NCI-H1092 (cell line): ENCODE data around the gene AFAP1.
A peak's percentile ranks its signal among the peaks of the same experiment; 100 is the strongest.

Source experiments
- DNase-seq: peaks from one replicate; lab custom pipeline; 2025; lab: John Stamatoyannopoulos, UW

The AFAP1 gene

GRCh38 chr4:7802093-7802726, 137.5 kb downstream of the AFAP1 start:
- peak; percentile 48 for DNase-seq

DNA sequence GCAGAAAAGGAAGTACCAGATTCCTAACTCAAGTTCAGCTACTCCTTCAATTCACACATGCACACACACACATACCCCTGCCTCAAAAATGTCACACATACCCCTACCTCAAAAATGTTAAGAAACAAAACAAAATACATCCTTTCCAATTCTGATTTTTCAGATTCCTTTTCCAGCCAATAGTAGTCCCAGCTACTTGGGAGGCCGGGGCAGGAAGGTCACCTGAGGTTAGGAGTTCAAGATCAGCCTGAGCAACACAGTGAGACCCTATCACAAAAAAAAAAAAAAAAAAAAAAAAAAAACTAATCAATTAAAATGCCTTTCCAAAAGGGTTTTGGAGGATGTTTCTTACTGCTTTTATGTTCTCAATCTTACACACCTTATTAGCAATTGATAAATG, 138.0 kb downstream of the AFAP1 start:
- DNase-seq = no peak

DNA sequence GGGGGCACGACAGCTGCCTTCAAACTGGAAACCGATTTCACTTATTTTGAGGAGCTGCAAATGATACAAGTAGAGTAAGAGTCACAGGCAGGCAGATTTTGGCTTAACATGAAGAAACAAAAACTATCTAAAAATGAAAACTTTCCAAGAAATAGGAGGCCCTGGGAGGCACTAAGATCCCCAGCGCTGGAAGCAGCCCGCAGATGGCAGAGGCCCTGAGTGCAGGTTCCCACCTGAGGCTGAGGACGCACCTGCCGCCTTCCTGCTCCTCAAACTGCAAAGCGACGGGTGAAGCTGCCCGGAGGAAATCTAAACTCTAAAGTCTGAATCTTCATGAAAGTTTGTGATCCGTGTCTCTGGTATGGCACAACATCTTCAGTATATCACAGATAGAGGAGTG, 138.7 kb downstream of the AFAP1 start:
- no peak for DNase-seq

GRCh38 chr4:7800410-7800809, 139.3 kb downstream of the AFAP1 start:
- no peak for DNase-seq

GRCh38 chr4:7799736-7800135, 139.9 kb downstream of the AFAP1 start:
- no peak for DNase-seq

- no peak for DNase-seq
These were observed 140.4 kb downstream of the AFAP1 start for GRCh38 chr4:7799306-7799705.

- DNase-seq = no peak
These were observed 141.3 kb downstream of the AFAP1 start for GRCh38 chr4:7798178-7798995.

DNA sequence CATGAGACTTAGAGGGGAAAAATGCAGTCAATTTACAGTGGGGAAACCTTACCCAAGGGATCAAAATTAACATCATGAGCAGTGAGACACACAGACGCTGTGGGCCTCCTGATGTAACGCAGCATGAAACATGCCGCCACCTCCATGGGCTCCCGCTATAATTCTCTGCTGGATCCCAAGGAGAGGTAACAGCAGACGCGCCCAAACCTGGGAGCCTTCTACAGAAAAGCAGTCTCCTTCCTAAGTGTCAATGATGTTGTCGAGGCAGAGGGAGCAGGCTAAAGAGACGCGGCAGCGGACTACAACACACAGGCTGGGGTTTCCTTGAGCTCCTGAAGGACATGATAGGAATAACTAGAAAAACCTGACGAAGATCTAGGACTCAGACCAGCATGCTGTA, 142.3 kb downstream of the AFAP1 start:
- DNase-seq = no peak

GRCh38 chr4:7795983-7796382, 143.7 kb downstream of the AFAP1 start:
- no peak for DNase-seq

DNA sequence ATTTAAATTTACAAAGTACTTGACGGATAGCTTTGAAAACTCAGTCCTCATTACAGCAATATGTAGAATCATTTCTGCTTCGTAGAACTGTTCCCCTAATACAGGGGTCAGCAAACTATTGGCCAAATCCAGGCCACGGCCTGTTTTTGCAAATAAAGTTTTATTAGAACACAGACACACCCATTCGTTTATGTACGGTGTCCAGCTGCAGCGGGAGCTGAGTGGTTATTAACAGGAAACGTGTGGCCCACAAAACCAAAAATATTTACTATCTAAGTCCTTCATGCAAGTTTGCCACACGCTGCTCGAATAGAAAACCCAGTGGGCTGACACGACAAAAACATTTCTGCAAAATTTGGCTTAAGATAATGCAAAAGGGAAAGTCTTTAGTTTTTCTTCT, 146.5 kb downstream of the AFAP1 start:
- DNase-seq = no peak

DNA sequence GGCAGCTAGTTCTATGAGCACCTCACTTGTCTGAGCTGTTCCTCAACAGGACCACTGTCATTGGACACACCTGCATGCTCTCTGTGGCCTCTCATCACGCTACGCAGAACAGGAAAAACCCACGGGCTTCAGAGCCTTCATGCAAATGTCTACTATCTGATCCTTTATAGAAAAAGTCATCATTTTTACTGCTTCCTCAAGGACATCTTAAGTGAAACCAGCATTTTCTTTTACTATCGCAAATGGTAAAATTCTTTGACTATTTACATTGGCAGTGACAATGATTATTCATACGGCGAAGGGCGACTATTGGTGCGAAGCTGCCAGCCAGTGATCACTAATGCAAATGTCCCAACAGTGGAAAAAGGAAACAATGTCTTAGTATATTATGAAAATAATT, 147.0 kb downstream of the AFAP1 start:
- no peak for DNase-seq

DNA sequence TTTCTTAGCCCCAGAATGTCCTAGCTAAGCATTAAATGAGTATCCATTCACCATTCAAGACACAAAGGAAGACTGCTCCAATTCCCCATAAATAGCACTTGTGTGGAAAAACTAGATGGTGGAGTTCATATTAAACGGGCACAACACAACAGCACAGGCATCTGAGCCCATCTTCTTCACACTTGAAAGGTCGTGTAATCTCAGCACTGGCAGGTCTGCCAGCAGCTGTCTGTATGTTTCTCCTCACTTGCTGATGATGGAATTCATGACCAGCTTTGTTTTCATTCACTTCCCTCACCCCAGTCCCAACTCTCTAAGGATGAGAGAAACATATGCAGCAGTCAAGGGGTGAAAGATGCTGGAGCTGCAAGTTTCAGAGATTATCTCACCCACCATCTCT, 148.7 kb downstream of the AFAP1 start:
- no peak for DNase-seq

DNA sequence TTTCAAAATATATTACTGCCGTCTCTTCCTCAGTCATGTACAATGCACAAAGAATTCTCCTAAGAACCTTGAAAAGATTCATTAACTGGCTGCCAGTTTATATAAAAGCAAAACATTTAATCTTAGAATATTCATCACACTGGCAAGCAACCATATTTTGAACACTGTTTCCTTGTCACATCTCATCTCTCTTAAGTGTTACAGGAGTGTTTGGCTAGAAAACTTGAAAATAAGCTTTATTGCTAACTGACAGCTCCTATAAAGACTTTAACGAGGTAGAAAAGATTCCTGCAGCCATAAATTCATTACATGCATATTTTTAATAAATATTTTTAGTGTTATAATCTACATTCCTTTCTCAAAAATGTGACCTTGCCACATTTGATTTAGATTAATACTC, 149.6 kb downstream of the AFAP1 start:
- no peak for DNase-seq

DNA sequence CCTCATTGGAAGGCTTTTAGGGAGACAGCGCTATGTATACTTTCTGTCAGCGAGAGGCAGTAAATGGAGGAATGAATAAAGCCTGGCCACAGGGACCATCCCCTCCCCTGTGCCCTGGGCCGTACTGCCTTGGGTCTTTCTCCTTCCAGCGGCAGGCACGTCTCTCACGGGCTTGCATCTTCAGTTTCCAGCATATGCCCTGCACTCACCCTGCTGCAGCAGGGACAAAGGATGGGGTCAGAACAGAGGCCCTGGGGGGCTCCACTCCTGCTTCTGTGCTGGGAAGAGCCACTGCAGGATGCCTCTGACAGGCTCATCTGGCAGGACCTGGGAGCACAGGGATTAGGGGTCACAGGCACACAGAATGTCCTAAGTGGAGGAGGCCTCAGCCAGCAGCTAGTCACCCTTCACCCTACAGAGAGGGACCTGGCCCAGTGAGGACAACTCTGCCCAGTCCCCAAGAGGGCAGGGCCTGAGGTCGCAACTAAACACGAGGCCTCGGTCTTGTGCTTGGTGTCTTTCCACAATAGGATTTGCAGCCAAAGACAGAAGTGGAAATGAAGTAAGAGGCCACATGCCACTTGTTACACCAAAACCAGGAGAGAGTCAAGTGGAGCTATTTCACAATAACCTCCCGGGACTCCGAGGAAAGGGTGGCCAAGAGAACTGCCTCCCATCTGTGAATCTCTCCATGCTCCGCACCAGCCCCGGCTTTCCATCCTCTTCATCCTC, 150.8 kb downstream of the AFAP1 start:
- DNase-seq = no peak

DNA sequence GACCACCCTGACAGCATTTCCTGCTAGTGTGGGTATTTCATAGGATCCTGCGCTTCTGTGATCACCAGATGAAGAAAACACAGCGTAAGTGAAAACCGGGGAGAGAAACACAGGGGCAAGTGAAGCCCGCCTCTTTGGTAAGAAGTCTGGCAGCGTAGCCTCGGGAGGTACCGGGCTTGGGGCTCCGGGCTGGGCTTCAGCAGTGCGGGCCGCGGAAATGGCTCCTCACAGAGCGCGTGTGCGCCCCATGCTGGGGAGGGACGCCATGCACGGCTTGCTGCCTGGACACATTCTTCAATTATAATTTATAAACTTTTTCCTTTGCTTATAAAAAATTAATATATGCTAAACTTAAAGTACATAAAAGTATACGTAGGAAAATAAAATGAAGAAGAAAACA, 151.5 kb downstream of the AFAP1 start:
- no peak for DNase-seq

DNA sequence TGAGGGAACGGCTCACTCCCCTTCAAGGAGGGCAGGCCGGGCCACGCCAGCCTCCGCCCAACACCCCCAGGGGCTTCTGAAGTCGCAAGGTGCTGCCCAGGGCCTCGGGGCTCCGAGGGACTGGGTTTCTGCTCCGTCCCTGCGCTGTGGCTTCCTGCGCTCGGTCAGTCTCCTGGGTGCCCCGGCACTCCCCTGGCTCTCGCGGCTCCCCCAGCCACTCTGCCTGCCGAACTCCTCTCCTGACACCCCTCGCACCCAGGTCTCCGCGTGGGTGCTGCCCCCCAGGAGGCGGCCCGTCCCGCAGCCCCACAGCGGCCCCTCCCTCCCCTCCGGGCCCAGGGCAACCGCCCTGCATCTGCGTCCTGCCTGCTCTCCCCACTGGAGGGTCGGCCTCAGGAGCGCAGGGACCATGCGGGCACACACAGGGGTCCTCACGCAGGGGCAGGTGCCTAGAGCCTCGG, 151.9 kb downstream of the AFAP1 start:
- DNase-seq = no peak

GRCh38 chr4:7787067-7787466, 152.6 kb downstream of the AFAP1 start:
- DNase-seq = no peak

- no peak for DNase-seq
These were observed 153.1 kb downstream of the AFAP1 start for GRCh38 chr4:7786517-7786916.

DNA sequence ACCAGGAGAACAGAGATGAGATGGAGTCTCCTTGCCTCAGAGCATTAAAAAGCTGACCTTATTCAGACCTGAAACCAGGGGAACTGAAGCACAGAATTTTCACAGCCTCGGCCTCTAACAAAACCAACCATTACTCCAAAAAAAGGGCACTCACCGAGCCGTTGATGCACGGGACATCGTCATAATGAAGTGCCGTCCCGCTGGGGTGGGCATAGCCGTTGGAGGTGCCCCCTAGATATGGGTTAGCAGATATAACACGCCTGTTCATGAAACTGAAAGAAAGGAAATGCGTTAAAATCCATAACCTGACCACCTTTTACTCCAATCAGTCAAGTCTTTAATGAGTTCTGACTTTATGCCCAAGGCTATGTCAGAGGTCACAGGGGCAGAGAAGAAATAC, 153.6 kb downstream of the AFAP1 start:
- no peak for DNase-seq

DNA sequence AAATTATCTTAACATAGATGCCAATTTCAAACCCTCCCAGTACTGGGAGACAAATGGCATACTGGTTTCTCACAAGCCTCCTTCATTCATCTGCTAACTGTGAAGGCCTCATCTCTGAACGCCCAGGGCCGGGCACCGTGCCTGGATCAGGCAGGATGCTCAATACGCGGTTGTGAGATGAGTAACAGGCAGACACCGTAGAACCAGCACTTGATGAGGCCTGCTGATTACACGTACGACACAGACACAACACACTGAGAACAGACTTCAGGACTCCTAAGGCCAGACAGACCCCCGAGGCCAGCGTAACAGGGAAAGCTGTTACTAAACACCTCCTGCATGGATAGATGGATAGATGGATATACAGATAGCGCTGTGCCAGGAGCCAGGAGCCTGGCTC, 154.6 kb downstream of the AFAP1 start:
- DNase-seq = no peak

DNA sequence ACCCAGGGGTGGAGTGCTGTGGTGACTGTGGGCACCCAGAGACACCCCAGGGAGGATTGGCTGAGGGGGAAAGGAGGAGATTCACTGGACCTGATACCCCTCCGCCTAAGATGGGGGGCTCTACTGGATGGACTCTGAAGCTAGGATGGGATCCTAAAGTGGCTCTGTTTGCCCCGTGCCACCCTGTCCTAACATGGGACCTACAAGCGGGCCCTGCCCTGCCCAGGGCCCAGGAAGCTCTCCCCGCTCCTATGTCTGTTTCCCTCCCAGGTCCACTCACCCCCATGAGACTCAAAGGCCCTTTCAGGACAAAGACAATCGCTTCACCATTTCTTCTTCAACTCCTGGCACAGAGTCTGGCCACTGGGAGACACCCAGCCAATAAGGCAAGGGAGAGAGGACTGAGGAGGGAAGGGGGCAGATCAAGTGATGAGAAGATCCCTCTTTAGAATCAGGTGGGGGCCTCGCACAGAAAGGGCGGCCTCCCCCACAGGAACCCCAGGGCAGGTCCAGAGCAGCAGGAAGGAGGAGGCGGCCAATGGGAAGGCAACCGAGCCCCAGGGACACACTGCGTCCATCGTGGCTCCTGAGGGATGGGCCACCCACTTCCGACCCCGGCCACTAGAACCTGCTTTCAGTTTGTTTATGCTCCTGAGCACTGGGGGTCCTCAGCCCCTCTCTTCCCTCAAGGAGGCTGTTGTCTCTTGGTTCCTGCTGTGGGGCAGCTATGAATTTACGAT, 155.4 kb downstream of the AFAP1 start:
- DNase-seq = no peak

- DNase-seq = no peak
These were observed 156.1 kb downstream of the AFAP1 start for GRCh38 chr4:7783541-7783940.
